ENCODE measurements around the gene OSBPL6.
"Not testable (repeated sequence)": the region's sequence is repeated elsewhere in the genome, so short reads cannot be mapped to it uniquely, and the experiment has no call there.

The OSBPL6 gene

GRCh38 chr2:178315078-178315477, 120.8 kb downstream of the OSBPL6 start:
- DNase-seq: no peak

GRCh38 chr2:178315488-178315948, 121.2 kb downstream of the OSBPL6 start:
- DNase-seq: no peak

- no peak for DNase-seq
These were observed 123.5 kb downstream of the OSBPL6 start for GRCh38 chr2:178317811-178318210.

GRCh38 chr2:178320011-178320585, 125.8 kb downstream of the OSBPL6 start:
- no peak for DNase-seq

- DNase-seq: no peak
These were observed 127.8 kb downstream of the OSBPL6 start for GRCh38 chr2:178322068-178322467.

- DNase-seq: not testable (repeated sequence)
These were observed 129.0 kb downstream of the OSBPL6 start for GRCh38 chr2:178323331-178323730.

- DNase-seq: no peak
These were observed 129.8 kb downstream of the OSBPL6 start for GRCh38 chr2:178324077-178324476.

GRCh38 chr2:178325268-178325667, 131.0 kb downstream of the OSBPL6 start:
- no peak for DNase-seq

GRCh38 chr2:178327516-178327915, 133.2 kb downstream of the OSBPL6 start:
- DNase-seq: no peak

- DNase-seq: no peak
These were observed 133.7 kb downstream of the OSBPL6 start for GRCh38 chr2:178328037-178328436.

- DNase-seq: no peak
These were observed 136.1 kb downstream of the OSBPL6 start for GRCh38 chr2:178330175-178331017.

- DNase-seq: no peak
These were observed 137.4 kb downstream of the OSBPL6 start for GRCh38 chr2:178331474-178332432.

GRCh38 chr2:178333851-178334250, 139.5 kb downstream of the OSBPL6 start:
- DNase-seq: no peak

GRCh38 chr2:178335230-178335629, 140.9 kb downstream of the OSBPL6 start:
- DNase-seq: no peak

- no peak for DNase-seq
These were observed 149.8 kb downstream of the OSBPL6 start for GRCh38 chr2:178344121-178344520.

- no peak for DNase-seq
These were observed 151.6 kb downstream of the OSBPL6 start for GRCh38 chr2:178345951-178346350.

GRCh38 chr2:178350051-178350450, 155.7 kb downstream of the OSBPL6 start:
- DNase-seq: no peak

- DNase-seq: not testable (repeated sequence)
These were observed 163.4 kb downstream of the OSBPL6 start for GRCh38 chr2:178357704-178358103.

- no peak for DNase-seq
These were observed 165.0 kb downstream of the OSBPL6 start for GRCh38 chr2:178359192-178359912.

GRCh38 chr2:178361588-178361987, 167.3 kb downstream of the OSBPL6 start:
- DNase-seq: no peak

- no peak for DNase-seq
These were observed 168.9 kb downstream of the OSBPL6 start for GRCh38 chr2:178363252-178363651.

- DNase-seq: no peak
These were observed 170.8 kb downstream of the OSBPL6 start for GRCh38 chr2:178365116-178365515.

Data from stimulated activated CD4-positive, alpha-beta T cell treated with anti-CD3 and anti-CD28 coated beads, Interleukin-12 subunit alpha, Interleukin-12 subunit beta, amount 100 ng/mL, for 4 hours (primary cell).